IPS DF 4.7 (cell line): ENCODE results near the gene TENM3.

Source experiments
- DNase-seq: peaks from one replicate; pipeline ENCODE4 v3.0.0-alpha.2; 2013; ENCODE audit warnings: low spot score; ENCODE audit errors: extremely low read depth

TENM3 gene

GRCh38 chr4:182729516-182729915 lies 486.3 kb downstream of the TENM3 start:
- DNase-seq, result no peak

GRCh38 chr4:182730791-182731190 lies 487.6 kb downstream of the TENM3 start:
- no peak for DNase-seq

- no peak for DNase-seq
Measured at GRCh38 chr4:182736207-182736606, 493.0 kb downstream of the TENM3 start.

- DNase-seq, result no peak
Measured at GRCh38 chr4:182738283-182739047, 495.3 kb downstream of the TENM3 start.

- DNase-seq, result no peak
Measured at GRCh38 chr4:182740256-182740655, 497.1 kb downstream of the TENM3 start.

- DNase-seq, result no peak
Measured at GRCh38 chr4:182741054-182741453, 497.9 kb downstream of the TENM3 start.

- no peak for DNase-seq
Measured at GRCh38 chr4:182741914-182742313, 498.7 kb downstream of the TENM3 start.

- DNase-seq, result no peak
Measured at GRCh38 chr4:182743815-182744214, 500.6 kb downstream of the TENM3 start.

GRCh38 chr4:182745237-182745636 lies 502.0 kb downstream of the TENM3 start:
- no peak for DNase-seq

GRCh38 chr4:182746876-182747275 lies 503.7 kb downstream of the TENM3 start:
- no peak for DNase-seq

- no peak for DNase-seq
Measured at GRCh38 chr4:182748283-182748682, 505.1 kb downstream of the TENM3 start.

GRCh38 chr4:182748949-182749348 lies 505.7 kb downstream of the TENM3 start:
- no peak for DNase-seq

GRCh38 chr4:182749667-182750167 lies 506.5 kb downstream of the TENM3 start:
- DNase-seq, result no peak

GRCh38 chr4:182752158-182752910 lies 509.1 kb downstream of the TENM3 start:
- no peak for DNase-seq

- no peak for DNase-seq
Measured at GRCh38 chr4:182754895-182755294, 511.7 kb downstream of the TENM3 start.

- DNase-seq, result no peak
Measured at GRCh38 chr4:182756161-182756690, 513.0 kb downstream of the TENM3 start.

- no peak for DNase-seq
Measured at GRCh38 chr4:182758273-182758672, 515.1 kb downstream of the TENM3 start.

GRCh38 chr4:182760551-182761043 lies 517.4 kb downstream of the TENM3 start:
- no peak for DNase-seq

- DNase-seq, result no peak
Measured at GRCh38 chr4:182764137-182764536, 520.9 kb downstream of the TENM3 start.

GRCh38 chr4:182764642-182765041 lies 521.4 kb downstream of the TENM3 start:
- DNase-seq, result no peak

GRCh38 chr4:182765987-182766856 lies 523.0 kb downstream of the TENM3 start:
- DNase-seq, result no peak
